Lower leg skin (tissue), 4 donors: ENCODE measurements around the gene GPI. TPM values are rescaled to one million over a fixed set of nuclear protein-coding genes. Genes with fewer than 3 reads are reported as not detected.

Source experiments
- DNase-seq, 2 donors: peaks; one replicate each; pipeline ENCODE4 v3.0.0-alpha.2; 2019; ENCODE audit warnings: low spot score in 2 of 2
- H3K4me3 ChIP-seq: fragments of 200-600 bp; sonication (generic); 2 replicates; pipeline ENCODE4 v1.5.1; 2017; ENCODE audit warnings: mild to moderate bottlenecking, low read depth; ENCODE audit not compliant: poor library complexity, severe bottlenecking
- POLR2A ChIP-seq, 2 donors: fragments of 450-650 bp; IDR thresholded peaks; one replicate each; pipeline ENCODE4 v1.6.1; 2016 to 2017; ENCODE audit warnings: antibody characterized with exemption in 2 of 2, mild to moderate bottlenecking in 1 of 2, moderate library complexity in 1 of 2
- WGBS, 2 donors: methylation state at CpG; one replicate each; pipeline ENCODE4 v1.1.5; 2018; 5-methylcytosine and 5-hydroxymethylcytosine counted together
- intact Hi-C: fragments of 100-400 bp; cut with DNase I; formaldehyde crosslinking; loops from one replicate; pipeline ENCODE4 v1.15.0; 2023; ENCODE audit warnings: low total_unique reads
- total RNA-seq, 4 donors: library from RNA; depleted of rRNA; stranded (reverse); fragments of >200 nt; gene quantifications; one replicate each; pipeline ENCODE4 v1.1.0, GENCODE V29; 2016
- TF ChIP-seq, protein P1 (sequence below), 3 donors: fragments of 450-650 bp; IDR thresholded peaks; one replicate each; pipeline ENCODE4 v1.5.1; 2016; ENCODE audit warnings: antibody characterized with exemption in 3 of 3, mild to moderate bottlenecking in 3 of 3, moderate library complexity in 2 of 3

The GPI gene
- total RNA-seq, 4 donors from 2014 or later = 117 to 195 (median 124) TPM

- WGBS, 2 donors = 76 to 99% methylated on average over 5 of the region's 5 CpGs
- TF ChIP-seq, protein P1, sequence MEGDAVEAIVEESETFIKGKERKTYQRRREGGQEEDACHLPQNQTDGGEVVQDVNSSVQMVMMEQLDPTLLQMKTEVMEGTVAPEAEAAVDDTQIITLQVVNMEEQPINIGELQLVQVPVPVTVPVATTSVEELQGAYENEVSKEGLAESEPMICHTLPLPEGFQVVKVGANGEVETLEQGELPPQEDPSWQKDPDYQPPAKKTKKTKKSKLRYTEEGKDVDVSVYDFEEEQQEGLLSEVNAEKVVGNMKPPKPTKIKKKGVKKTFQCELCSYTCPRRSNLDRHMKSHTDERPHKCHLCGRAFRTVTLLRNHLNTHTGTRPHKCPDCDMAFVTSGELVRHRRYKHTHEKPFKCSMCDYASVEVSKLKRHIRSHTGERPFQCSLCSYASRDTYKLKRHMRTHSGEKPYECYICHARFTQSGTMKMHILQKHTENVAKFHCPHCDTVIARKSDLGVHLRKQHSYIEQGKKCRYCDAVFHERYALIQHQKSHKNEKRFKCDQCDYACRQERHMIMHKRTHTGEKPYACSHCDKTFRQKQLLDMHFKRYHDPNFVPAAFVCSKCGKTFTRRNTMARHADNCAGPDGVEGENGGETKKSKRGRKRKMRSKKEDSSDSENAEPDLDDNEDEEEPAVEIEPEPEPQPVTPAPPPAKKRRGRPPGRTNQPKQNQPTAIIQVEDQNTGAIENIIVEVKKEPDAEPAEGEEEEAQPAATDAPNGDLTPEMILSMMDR (IDR thresholded peaks at IDR 0.05) = no peak
- no peak for TF ChIP-seq POLR2A (IDR thresholded peaks at IDR 0.05)
- no peak overlapping the region for H3K4me3 ChIP-seq
- intact Hi-C loops = no loop called here
- no peak for DNase-seq
Observed at GRCh38 chr19:34363930-34364329, 1.1 kb upstream of the GPI start.

DNA sequence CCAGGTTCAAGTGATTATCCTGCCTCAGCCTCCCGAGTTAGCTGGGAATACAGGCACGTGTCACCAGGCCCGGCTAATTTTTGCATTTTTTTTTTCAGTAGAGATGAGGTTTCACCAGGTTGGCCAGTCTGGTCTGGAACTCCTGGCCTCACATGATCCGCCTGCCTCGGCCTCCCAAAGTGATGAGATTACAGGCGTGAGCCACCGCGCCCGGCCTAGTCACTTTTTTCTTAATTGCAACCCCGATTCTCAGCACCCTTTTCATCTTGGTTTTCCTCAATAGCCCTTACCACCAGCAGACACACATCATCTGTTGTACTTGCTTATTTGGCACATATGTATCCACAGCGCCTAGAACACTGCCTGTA, 550 bp upstream of the GPI start:
- intact Hi-C loops = no loop called here

DNA sequence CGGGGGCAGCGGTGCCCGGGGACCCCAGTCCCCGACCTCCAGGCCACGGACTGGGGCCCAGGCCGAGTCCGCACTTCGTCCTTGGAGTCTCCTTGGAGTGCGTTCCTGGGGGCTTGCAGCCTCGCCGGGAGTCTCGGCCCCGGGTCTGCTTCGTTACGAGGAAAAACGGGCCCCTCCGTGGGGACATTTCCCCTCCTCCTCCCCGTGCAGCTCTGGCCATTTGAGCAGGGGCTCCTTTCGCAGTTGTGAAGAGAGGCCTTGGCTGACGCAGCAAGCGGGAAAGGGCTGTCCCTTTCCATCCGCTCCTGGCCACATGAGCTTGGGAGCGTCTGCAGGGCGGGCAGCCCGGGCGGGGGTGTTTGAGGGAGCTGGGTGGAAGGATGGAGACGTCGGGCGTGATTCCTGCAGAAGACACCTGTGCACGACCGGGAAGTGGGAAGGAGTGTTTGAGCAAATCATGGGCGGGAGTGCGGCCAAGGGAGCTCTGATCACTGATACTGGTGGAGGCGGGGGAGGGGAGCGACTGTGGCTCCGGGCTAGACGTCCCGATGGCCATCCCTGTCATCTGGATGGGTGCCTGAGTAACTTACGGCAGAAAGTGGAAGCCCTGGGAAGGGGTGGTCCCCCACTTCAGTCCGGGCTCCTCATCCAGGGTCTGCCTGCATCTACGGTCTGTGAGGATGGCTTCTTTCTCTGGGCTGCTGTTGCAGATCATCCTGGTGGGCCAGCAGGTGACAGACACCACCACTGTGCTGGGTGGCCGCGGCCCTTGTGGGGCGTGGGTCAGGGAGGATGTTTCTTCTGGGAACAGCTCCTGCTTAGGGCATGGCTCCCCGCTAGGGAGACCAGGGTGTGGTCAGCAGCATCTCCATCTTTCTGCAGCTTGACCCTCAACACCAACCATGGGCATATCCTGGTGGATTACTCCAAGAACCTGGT, 736 bp downstream of the GPI start:
- TF ChIP-seq, protein P1 (IDR thresholded peaks at IDR 0.05) = no peak
- no peak for TF ChIP-seq POLR2A (IDR thresholded peaks at IDR 0.05)
- intact Hi-C loops = no loop called here

More for the DNA sequence above, 550 bp upstream of the GPI start:
- no peak for DNase-seq
- WGBS, 2 donors = 61 to 67% methylated on average over 11 of the region's 11 CpGs
- TF ChIP-seq POLR2A (IDR thresholded peaks at IDR 0.05) = no peak
- TF ChIP-seq, protein P1 (IDR thresholded peaks at IDR 0.05) = no peak
- H3K4me3 ChIP-seq = peak overlapping the region; percentile 95

DNA sequence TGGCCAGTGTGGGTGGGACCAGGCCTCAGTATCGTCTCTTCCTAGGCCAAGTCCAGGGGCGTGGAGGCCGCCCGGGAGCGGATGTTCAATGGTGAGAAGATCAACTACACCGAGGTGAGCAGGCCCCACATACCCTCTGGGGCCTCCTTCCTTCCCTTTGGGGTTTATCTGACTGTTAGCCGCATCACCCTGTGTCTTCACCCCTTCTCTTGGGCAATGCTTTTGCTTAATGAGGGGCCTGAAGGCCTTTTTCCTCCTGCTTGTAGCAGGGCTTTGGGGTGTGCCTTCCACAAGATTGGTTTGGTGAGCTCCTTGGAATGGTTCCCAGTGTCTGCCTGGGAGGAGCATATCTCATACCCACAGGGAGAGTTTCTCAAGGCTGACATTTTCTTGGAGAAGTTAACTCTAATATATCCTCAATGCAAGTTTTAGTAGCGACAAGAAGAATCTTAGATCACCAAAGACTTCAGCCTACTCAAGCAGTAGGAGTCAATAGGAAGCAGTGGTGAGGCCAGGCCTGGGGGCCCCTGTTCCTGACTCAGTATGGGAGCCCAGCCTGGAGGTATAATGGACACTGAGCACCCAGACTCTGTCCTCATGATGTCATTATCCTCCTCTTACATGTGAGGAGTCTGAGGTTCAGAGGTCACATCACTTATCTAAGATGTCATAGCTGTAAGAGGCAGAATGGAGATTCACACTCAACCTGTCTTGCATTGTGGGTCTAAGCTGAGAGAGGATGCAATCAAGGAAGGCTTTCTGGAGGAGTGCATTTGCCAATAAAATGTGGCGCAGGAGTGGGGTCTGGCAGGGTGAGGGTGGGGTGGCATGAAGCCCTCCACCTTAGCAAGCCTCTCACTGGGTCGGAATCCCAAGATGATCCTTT, 2.0 kb downstream of the GPI start:
- 60 to 85% methylated on average over 9 to 10 of the region's 10 CpGs for WGBS, 2 donors
- no peak for TF ChIP-seq POLR2A (IDR thresholded peaks at IDR 0.05)
- TF ChIP-seq, protein P1 (IDR thresholded peaks at IDR 0.05) = no peak
- intact Hi-C loops = no loop called here
- H3K4me3 ChIP-seq = no peak overlapping the region
- DNase-seq = no peak

More for the DNA sequence above, 736 bp downstream of the GPI start:
- H3K4me3 ChIP-seq = peak overlapping the region; percentile 95
- 7 to 8% methylated on average over 28 to 41 of the region's 45 CpGs for WGBS, 2 donors
- peak in 1 of 2 donors; percentile 89 for DNase-seq

DNA sequence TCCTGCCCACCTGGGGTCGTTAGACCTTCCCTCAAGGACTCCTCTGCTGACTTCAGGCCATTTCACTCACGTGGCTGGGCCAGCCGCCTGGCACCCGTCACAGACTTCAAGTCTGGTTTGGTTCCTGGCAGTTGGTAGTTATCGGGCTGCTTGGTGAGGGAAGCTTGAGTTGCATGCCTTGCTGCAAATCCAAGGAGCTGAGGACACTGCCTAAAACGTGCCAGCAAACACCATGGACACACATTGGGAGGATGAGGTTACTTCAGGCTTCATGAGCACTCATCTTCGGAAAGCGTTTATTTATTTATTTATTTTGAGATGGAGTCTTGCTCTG, 2.6 kb downstream of the GPI start:
- DNase-seq = no peak
- 78 to 81% methylated on average over 8 of the region's 8 CpGs for WGBS, 2 donors
- TF ChIP-seq, protein P1 (IDR thresholded peaks at IDR 0.05) = no peak
- TF ChIP-seq POLR2A (IDR thresholded peaks at IDR 0.05) = no peak
- no peak overlapping the region for H3K4me3 ChIP-seq
- intact Hi-C loops = no loop called here
